ENCODE data around the gene TGIF2. TPM values are rescaled to one million over a fixed set of nuclear protein-coding genes. Genes with fewer than 3 reads are reported as not detected.

TGIF2 gene
- total and polyA plus RNA-seq, 2 experiments from 2014 or later, result 6.7 to 9.3 TPM

DNA sequence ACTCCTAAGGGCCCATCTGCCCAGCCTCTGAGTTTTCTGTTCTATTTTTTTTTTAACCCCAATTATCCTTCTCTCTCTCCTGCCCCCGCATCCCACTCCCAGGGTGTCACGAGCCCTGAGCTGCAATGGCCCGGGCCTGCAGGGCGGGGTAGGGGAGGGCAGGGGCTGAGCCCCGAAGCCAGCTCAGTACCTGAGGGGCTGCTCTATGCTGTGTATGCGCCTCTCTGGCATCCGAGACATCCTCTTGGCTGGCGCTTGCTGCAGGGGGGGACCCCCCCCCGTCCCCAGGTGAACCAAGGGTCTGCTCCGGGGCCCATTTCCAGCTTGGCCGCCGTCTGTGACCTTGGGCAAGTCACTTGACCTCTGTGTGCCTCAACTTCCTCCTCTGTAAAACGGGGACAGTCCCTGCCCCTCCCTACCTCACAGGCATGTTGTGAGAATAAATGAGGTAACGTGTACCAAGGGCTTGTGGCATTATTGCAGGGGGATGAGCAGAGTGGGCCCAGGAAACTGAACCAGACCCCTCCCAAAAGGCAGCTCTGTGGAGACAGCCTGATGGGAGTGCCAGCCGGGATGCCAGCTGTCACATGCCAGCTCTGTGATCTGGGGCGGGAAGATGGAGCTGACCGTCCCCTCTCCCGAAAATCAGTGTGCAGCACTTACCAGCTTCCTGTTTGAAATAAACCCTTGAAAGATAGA lies 45.1 kb upstream of the TGIF2 start:
- Histone ChIP-seq H3K4me1 (ENCODE audit: insufficient read depth) (no peaks in the 10 kb centered on the region), H3K27me3 (replicated peaks; ENCODE audit: insufficient read depth) (no peaks in the 10 kb centered on the region), H4K20me1 (ENCODE audit: insufficient read depth) (no peaks in the 10 kb centered on the region), H3K4me2 (ENCODE audit: unreplicated experiment) (no peak overlapping the region), H2AFZ (no peak overlapping the region), H3K79me2 (ENCODE audit: insufficient read depth) (peaks cover 12% of the 10 kb centered on the region), H3K36me3 (ENCODE audit: low read depth) (peaks cover 44% of the 10 kb centered on the region; the same call in 1 of the 2 replicates), H3F3A (ENCODE audit: insufficient read depth) (peaks cover 21% of the 10 kb centered on the region), H3K27ac (no peak overlapping the region), H3K9ac (no peak overlapping the region), H3K9me2 (ENCODE audit: insufficient read depth) (no peaks in the 10 kb centered on the region), H3K4me3 (no peak overlapping the region), H3K9me3 (ENCODE audit: low read depth) (no peaks in the 10 kb centered on the region)
- TF ChIP-seq EZH2 (IDR thresholded peaks at IDR 0.05; ENCODE audit: insufficient read depth, poor library complexity, severe bottlenecking) (no peak), EZH2phosphoT487 (IDR thresholded peaks at IDR 0.05; ENCODE audit: insufficient read depth, low read depth) (no peak)
- 75 to 81% methylated on average over 13 to 18 of the region's 18 CpGs for WGBS, 2 experiments (ENCODE audit: low coverage in 1 of 2, low lambda C conversion rate in 2 of 2, missing lambda C conversion rate in 2 of 2)
- no peak for DNase-seq
- in situ Hi-C loops (cut with MboI), result no loop called here

DNA sequence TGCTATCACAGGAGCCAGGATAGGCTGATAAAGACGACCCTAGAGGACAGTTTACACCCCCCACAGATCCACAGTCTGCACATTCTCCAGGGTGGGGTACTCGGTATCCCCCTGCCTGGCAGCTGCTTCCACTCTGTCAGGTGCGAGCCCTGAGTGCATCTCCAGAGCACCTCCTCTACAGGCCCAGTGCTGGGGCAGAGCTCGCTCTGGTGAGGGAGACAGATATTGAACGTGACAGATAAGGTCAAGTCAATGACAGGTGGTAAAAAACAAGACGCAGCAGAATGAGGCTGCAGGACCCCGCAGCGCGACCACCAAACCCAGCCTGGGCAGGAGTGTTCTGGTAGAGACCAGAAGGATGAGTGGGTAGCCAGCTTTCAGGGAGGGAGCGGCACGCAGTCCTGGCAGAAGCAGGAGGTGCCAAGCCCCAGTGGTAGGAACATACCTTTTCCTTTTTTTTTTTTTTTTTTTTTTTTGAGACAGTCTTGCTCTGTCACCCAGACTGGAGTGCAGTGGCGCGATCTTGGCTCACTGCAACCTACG lies 44.5 kb upstream of the TGIF2 start:
- no peaks in the 10 kb centered on the region for H3K9me3 ChIP-seq (ENCODE audit: low read depth)
- H4K20me1 ChIP-seq (ENCODE audit: insufficient read depth), result no peaks in the 10 kb centered on the region
- no peak overlapping the region for H3K4me2 ChIP-seq (ENCODE audit: unreplicated experiment)
- in situ Hi-C loops (cut with MboI), result no loop called here
- no peak overlapping the region for H3K4me3 ChIP-seq
- peaks cover 21% of the 10 kb centered on the region for H3F3A ChIP-seq (ENCODE audit: insufficient read depth)
- H3K27me3 ChIP-seq (replicated peaks; ENCODE audit: insufficient read depth), result no peaks in the 10 kb centered on the region
- 88 to 89% methylated on average over 14 of the region's 14 CpGs for WGBS, 2 experiments (ENCODE audit: low coverage in 1 of 2, low lambda C conversion rate in 2 of 2, missing lambda C conversion rate in 2 of 2)
- TF ChIP-seq EZH2 (IDR thresholded peaks at IDR 0.05; ENCODE audit: insufficient read depth, poor library complexity, severe bottlenecking), result no peak
- no peak for TF ChIP-seq EZH2phosphoT487 (IDR thresholded peaks at IDR 0.05; ENCODE audit: insufficient read depth, low read depth)
- H2AFZ ChIP-seq, result no peak overlapping the region
- H3K9me2 ChIP-seq (ENCODE audit: insufficient read depth), result no peaks in the 10 kb centered on the region
- peaks cover 38% of the 10 kb centered on the region; the same call in 1 of the 2 replicates for H3K36me3 ChIP-seq (ENCODE audit: low read depth)
- H3K4me1 ChIP-seq (ENCODE audit: insufficient read depth), result no peaks in the 10 kb centered on the region
- H3K27ac ChIP-seq, result no peak overlapping the region
- H3K9ac ChIP-seq, result no peak overlapping the region
- H3K79me2 ChIP-seq (ENCODE audit: insufficient read depth), result peaks cover 6% of the 10 kb centered on the region
- no peak for DNase-seq

DNA sequence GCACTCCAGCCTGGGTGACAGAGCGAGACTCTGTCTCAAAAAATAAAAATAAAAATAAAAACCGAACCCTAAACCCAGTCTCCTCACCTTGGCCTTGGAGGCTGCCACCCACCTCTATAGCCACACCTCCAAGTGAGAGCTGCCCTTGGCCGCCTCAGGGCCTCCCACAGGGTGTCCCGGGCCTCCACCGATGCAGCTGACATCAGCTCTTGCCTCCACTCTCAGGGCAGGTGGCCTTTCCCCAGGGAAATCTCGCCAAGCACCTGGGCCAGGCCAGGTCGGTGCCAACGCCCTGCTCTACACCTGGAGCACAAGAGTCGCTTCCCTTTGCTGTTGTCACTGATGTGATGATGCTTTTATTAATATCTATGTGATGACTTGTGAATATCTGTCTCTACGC lies 41.0 kb upstream of the TGIF2 start:
- peaks cover 25% of the 10 kb centered on the region for H3F3A ChIP-seq (ENCODE audit: insufficient read depth)
- DNase-seq, result no peak
- no peak overlapping the region for H3K27ac ChIP-seq
- H3K4me3 ChIP-seq, result no peak overlapping the region
- no peaks in the 10 kb centered on the region for H3K27me3 ChIP-seq (replicated peaks; ENCODE audit: insufficient read depth)
- 89 to 92% methylated on average over 10 of the region's 10 CpGs for WGBS, 2 experiments (ENCODE audit: low coverage in 1 of 2, low lambda C conversion rate in 2 of 2, missing lambda C conversion rate in 2 of 2)
- peaks cover 13% of the 10 kb centered on the region; the same call in 1 of the 2 replicates for H3K36me3 ChIP-seq (ENCODE audit: low read depth)
- H3K4me1 ChIP-seq (ENCODE audit: insufficient read depth), result no peaks in the 10 kb centered on the region
- H3K9ac ChIP-seq, result no peak overlapping the region
- H3K79me2 ChIP-seq (ENCODE audit: insufficient read depth), result no peaks in the 10 kb centered on the region
- H3K9me2 ChIP-seq (ENCODE audit: insufficient read depth), result no peaks in the 10 kb centered on the region
- H2AFZ ChIP-seq, result no peak overlapping the region
- in situ Hi-C loops (cut with MboI), result no loop called here
- TF ChIP-seq EZH2phosphoT487 (IDR thresholded peaks at IDR 0.05; ENCODE audit: insufficient read depth, low read depth) (no peak), EZH2 (IDR thresholded peaks at IDR 0.05; ENCODE audit: insufficient read depth, poor library complexity, severe bottlenecking) (no peak)
- no peaks in the 10 kb centered on the region for H3K9me3 ChIP-seq (ENCODE audit: low read depth)
- H4K20me1 ChIP-seq (ENCODE audit: insufficient read depth), result no peaks in the 10 kb centered on the region
- no peak overlapping the region for H3K4me2 ChIP-seq (ENCODE audit: unreplicated experiment)

DNA sequence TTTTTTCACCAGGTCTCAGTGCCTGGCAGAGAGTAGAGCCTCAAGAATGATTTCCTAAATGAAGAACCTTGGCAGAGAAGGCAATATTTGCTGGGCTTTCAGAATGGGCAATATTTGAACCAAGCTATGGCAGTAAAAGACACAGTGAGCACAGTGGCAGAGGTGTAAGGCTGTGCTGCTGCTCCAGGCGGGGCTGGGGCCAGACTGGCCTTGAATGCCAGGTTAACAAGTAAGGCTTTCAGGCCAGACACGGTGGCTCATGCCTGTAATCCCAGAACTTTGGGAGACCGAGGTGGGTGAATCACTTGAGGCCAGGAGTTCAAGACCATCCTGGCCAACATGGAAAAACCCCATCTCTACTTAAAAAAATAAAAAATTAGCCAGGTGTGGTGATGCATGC lies 40.6 kb upstream of the TGIF2 start:
- H3K9me2 ChIP-seq (ENCODE audit: insufficient read depth), result no peaks in the 10 kb centered on the region
- no peaks in the 10 kb centered on the region for H4K20me1 ChIP-seq (ENCODE audit: insufficient read depth)
- peaks cover 8% of the 10 kb centered on the region; the same call in 1 of the 2 replicates for H3K36me3 ChIP-seq (ENCODE audit: low read depth)
- DNase-seq, result no peak
- no peak overlapping the region for H2AFZ ChIP-seq
- H3K4me1 ChIP-seq (ENCODE audit: insufficient read depth), result no peaks in the 10 kb centered on the region
- no peak overlapping the region for H3K4me2 ChIP-seq (ENCODE audit: unreplicated experiment)
- WGBS, 2 experiments (ENCODE audit: low coverage in 1 of 2, low lambda C conversion rate in 2 of 2, missing lambda C conversion rate in 2 of 2), result 85 to 88% methylated on average over 3 of the region's 3 CpGs
- no peak for TF ChIP-seq EZH2 (IDR thresholded peaks at IDR 0.05; ENCODE audit: insufficient read depth, poor library complexity, severe bottlenecking)
- no peak for TF ChIP-seq EZH2phosphoT487 (IDR thresholded peaks at IDR 0.05; ENCODE audit: insufficient read depth, low read depth)
- H3K9me3 ChIP-seq (ENCODE audit: low read depth), result no peaks in the 10 kb centered on the region
- H3K27ac ChIP-seq, result no peak overlapping the region
- no peaks in the 10 kb centered on the region for H3K79me2 ChIP-seq (ENCODE audit: insufficient read depth)
- peaks cover 29% of the 10 kb centered on the region for H3F3A ChIP-seq (ENCODE audit: insufficient read depth)
- no peak overlapping the region for H3K4me3 ChIP-seq
- no peaks in the 10 kb centered on the region for H3K27me3 ChIP-seq (replicated peaks; ENCODE audit: insufficient read depth)
- no peak overlapping the region for H3K9ac ChIP-seq
- in situ Hi-C loops (cut with MboI), result no loop called here

All from GM23248 (cell line).